Measurements from ENCODE around the gene GRM1.

GRM1 gene

DNA sequence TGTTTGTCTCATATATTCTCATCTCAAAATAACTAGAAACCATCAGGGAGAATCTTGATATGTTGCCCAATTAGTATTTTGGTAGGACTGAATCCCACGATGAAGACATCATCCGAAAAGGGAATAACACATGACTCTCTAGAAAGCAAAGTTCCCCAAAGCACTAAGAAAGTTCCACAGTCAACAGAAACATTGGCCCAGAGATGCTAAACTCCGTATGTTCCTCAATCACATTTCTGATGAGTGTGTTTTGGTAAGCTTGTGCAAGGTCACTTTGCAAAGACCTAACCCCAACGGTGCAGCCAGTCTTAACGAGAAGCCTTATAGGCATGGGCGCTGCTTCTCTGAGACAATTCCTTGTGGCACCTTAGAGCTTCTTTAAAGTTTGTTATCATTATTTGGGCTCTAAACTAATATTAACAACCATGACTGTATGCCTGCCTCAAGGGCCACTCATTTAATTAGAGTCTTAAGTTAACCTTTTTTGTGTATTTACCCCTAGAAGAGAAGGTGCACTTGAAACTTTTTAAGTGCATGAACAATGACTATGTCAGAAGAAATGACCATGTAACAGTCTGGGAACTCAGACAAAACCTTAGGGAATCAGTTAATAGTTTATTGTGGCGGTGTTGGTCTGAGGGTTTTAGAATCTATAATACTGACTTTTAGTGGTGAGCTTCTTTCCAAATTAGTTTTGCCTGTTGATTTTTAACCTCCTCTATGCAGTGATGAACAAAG lies 312.8 kb downstream of the GRM1 start:
- DNase-seq, result no peak

DNA sequence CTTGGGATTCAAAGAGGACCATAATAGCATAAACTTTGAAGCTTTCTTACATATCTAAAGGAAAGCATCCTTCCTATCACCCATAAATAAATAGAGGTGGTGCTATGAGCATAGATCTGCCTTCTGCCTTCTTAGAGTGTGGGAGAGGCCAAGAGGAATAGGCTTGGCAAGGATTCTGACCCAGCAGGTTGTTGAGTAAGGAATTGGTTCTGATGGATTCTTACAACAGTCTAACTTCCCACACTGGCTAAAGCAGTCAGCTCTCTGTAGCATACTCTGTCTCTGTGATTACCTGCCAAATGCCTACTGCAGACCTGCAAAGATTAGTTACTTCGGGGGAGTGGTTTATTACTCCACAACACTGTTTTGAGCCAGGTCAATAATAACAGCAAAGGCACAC lies 316.7 kb downstream of the GRM1 start:
- no peak for DNase-seq

DNA sequence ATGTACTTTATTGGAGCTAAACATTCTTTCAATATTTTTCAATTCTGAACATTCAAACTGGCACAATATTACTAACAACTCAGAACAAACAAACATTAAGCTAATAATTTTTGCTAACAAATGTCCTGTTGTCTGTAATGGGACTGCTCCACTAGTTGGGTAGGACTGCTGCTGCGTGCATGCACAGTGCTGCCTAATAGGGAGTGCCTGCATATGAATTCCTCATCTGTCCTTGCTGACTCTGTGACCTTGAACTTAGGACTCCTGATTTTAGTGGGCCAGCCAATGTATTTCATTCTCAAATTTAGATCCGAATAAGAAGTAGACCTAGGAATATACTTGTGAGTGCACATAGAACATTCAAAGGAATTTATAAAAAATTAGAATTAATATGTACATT lies 318.2 kb downstream of the GRM1 start:
- DNase-seq, result no peak

- DNase-seq, result no peak
Observed at GRCh38 chr6:146347690-146348089, 318.8 kb downstream of the GRM1 start.

- no peak for DNase-seq
Observed at GRCh38 chr6:146351018-146351417, 322.2 kb downstream of the GRM1 start.

DNA sequence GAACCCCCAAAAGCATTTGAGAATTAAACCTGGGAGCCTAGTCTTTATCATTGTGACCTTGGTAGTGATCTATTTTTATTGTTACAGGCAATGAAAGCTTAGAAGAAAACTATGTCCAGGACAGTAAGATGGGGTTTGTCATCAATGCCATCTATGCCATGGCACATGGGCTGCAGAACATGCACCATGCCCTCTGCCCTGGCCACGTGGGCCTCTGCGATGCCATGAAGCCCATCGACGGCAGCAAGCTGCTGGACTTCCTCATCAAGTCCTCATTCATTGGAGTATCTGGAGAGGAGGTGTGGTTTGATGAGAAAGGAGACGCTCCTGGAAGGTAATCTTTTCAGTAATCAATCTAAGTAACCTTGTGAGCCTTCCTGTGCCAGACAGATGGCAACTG lies 323.3 kb downstream of the GRM1 start:
- no peak for DNase-seq

DNA sequence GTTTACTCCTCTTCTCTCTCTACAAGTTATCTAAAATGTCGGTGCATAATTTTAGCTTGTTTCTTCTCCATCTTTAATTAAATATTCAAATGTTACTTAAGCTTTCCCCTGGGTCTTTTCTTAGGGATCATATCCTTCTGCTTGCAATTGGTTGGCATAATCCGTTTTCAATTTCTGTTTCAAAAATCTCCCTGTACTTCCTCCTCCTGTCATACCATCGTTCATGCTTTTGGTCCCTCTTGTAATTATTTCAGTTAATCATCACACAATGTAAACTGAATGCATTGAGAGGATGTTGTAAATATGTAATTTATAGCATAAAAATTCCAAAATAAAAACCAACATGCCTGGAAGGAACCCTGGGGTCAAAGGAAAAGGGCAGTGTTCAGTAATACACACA lies 325.6 kb downstream of the GRM1 start:
- no peak for DNase-seq

DNA sequence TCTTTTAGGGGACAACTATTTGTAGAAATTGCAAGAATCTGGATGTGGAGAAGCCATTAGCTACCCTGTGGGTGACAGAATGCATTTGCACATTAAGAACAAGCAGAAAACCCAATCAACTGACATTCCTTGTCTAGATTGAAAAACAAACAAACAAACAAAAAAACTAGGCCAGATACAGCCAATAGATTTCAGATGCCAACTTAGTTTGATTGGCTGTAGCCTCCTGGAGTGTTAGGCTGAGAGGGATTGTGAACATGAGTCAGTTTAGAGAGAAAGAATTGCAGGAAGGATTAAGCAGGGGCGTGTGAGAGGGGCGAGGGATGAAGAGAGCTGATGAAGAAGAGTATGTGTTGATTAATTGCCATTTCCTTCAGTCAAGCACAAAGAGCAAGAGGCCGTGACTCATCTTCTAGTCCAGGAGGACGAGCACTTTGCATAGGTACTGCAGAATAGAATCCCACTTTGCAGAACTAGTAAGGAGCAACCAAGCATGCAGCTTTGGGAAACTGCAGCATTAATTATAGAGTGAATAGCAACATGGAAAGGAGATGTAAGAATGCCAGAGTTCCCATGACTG lies 326.7 kb downstream of the GRM1 start:
- no peak for DNase-seq

DNA sequence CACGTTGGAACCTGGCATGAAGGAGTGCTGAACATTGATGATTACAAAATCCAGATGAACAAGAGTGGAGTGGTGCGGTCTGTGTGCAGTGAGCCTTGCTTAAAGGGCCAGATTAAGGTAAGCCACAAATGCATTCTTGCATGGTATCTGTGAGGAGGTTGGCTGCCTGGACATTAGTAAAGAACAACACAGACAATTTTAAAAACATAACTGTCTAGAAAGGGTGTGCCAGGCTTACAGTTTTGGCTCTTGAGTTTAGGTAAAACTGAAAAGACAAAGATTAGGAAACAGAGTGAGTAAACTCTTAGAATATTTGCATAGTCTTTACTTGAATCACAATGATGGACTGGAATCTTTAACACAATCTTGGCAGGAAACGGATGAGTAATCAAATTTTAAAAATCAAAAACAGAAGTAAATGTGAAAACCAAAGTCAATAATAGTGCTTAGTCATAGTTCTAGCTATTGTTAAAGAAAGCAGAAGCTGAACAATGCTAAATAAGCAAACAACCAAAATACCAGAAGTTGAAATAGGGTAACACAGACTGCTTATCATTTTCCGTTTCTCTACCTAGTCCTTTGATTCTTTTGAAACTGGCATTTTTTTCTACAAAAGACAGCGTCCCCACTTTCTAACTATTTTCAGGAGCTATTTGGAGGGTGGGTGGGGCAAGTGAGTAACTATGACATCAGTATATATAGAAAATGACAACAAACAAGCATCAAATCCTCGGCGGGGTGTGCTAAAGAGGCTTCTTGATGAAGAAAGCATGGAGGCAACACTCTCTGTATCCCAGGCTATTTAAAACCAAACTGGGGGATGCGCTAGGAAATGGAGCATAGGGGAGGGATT lies 328.9 kb downstream of the GRM1 start:
- DNase-seq, result no peak

DNA sequence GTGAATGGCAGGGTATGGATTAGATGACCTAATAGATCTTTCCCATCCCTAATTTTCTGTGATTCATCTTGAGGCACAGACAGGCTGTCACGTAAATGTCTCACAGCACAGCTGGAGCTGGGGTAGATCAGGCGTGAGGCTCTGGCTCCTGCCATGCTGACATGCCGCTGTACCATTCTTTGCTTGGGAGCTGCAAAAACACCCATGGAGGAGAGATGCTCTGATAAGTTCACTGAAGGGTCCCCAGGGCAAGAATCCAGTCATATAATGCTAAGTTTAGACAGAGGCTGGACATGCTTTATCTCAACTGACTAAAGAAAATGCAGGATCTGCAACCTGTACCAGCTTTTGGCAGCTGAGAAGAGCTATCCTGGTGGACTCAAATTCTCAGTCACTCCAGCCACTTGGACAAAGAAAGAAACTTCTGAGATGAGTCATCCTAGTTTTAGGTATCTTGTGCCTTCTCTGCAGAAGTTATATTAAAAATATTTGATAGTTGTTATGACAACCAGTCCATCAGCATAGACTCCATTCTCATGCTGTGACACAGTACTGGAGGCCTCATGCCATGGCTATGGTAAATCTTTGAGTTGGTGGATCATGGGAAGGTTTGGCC lies 329.7 kb downstream of the GRM1 start:
- DNase-seq, result no peak

DNA sequence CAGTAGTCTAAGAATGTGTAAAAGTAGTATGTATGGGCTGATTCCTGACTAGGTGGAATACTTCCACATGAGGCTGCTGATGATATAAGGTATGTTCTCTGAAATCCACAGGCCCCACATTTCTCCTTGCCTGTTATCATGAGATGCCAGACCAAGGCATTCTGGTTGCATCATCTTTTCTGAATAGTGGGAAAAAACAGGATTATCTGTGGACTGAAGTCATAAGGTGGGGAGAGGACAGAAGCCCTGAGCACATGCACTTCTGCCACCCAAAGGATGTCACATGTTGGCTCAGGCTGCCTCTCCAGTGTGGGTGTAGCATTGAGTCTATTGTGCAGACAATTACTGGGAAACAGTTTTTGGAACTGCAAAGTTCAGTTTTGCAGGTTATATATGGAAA lies 330.3 kb downstream of the GRM1 start:
- no peak for DNase-seq

- no peak for DNase-seq
Observed at GRCh38 chr6:146361128-146361924, 332.5 kb downstream of the GRM1 start.

- DNase-seq, result no peak
Observed at GRCh38 chr6:146363838-146364607, 335.2 kb downstream of the GRM1 start.

- no peak for DNase-seq
Observed at GRCh38 chr6:146364816-146365594, 336.1 kb downstream of the GRM1 start.

DNA sequence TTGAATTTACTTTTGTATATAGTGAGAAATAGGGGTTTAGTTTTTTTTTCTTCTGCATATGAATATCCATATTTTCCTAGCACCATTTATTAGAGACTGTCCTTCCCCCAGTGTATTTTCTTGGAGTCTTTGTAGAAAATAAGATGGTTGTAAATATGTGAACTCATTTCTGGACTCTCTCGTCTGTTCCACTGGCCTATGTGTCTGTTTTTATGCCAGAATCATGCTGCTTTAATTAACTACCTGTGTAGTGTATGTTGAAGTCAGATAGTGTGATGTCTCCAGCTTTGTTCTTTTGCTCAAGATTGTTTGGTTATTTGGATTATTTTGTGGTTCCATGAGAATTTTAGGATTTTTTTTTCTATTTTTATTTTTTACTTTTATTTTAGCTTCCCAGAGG lies 338.2 kb downstream of the GRM1 start:
- no peak for DNase-seq

DNA sequence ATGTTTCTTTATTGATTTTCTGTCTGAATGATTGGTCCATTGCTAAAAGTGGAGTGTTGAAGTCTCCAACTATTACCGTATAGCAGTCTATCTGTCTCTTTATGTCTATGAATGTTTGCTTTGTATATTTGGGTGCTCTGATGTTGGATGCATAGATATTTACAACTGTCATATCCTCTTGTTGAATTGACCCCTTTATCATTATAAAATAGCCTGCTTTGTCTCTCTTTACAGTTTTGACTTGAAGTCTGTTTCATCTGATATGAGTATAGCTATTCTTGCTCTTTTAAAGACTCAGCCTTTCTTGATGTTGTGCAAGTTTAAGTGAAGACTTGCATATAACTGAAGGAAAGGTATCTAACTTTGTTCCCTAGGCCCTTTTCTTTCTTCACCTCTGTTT lies 341.0 kb downstream of the GRM1 start:
- no peak for DNase-seq

- DNase-seq, result no peak
Observed at GRCh38 chr6:146381486-146381885, 352.6 kb downstream of the GRM1 start.

DNA sequence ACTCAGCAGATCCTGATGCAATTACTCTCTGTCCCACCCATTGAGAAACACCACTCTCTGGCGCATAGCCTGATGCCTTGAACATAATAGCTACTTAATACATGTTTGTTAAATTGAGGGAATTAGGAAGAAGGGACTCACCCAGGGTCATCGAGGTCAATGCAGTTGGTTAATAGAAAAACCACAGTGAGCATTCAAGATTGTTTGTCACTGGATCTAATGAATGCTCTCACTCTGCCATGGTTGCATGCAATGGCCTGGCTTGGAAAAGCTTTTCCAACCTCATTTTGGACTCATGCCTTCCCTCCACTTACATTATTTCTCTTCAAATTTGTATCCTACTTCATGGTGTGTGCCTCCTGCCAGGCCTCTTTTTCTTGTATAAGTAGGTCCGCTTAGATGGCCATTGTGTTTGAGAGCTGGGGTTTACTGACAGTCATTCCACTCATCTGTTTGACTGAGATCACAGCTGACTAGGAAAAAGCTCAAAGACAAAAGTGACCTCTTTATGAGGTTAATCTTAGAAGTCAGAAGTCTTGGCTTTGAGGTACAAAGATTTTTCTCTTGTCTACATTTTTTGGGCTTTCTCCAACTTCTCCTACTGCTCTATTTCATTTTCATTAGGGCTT lies 360.0 kb downstream of the GRM1 start:
- DNase-seq, result no peak

GRCh38 chr6:146389740-146390139 lies 360.9 kb downstream of the GRM1 start:
- DNase-seq, result no peak

GRCh38 chr6:146397638-146398037 lies 368.8 kb downstream of the GRM1 start:
- DNase-seq, result no peak

DNA sequence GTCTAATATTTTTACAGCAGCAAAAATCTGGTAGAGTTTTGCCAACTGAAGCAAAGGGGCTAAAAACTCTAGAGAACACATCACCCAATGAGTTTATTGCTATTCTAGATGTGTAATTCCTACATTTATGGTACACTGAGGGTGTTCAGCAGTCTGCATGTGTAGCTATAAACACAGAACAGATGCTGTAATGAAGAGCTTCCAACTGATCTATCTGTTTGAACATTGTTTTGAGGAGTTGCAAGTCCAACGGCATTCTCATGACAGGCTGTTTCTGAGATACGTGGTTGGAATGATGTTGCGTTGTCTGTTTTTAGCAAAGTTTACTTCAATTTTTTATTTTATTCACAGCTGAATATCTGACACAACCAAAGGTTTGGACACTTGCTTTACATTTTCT lies 373.6 kb downstream of the GRM1 start:
- no peak for DNase-seq

All from NCI-H1417 treated with DMSO at 0.1 percent for 48 hours (cell line).